H9 (cell line): Measurements from ENCODE around the gene LST1. TPM values are rescaled to one million over a fixed set of nuclear protein-coding genes. Genes with fewer than 3 reads are reported as not detected.

Experiments used
- DNase-seq: peaks from one replicate; pipeline ENCODE4 v3.0.0-alpha.2; 2017
- H2AFZ ChIP-seq: one replicate; pipeline ENCODE4 v1.6.1; 2013; ENCODE audit warnings: mild to moderate bottlenecking, low read length, control low read depth, moderate library complexity
- H2AK5ac ChIP-seq: 2 replicates; pipeline ENCODE4 v1.6.1; 2013; ENCODE audit warnings: low read length, control low read depth, mixed read lengths; ENCODE audit not compliant: insufficient read length
- H2BK120ac ChIP-seq: one replicate; pipeline ENCODE4 v1.6.1; 2013; ENCODE audit warnings: low read depth, mild to moderate bottlenecking, low read length, control low read depth, inconsistent platforms; ENCODE audit not compliant: poor library complexity, severe bottlenecking
- H2BK12ac ChIP-seq: 2 replicates; pipeline ENCODE4 v1.6.1; 2013; ENCODE audit warnings: low read length, control low read depth, mixed read lengths, low read depth; ENCODE audit not compliant: insufficient read length
- H2BK15ac ChIP-seq: 2 replicates; pipeline ENCODE4 v1.6.1; 2013; ENCODE audit warnings: low read depth, low read length, control low read depth
- H2BK20ac ChIP-seq: one replicate; pipeline ENCODE4 v1.6.1; 2013; ENCODE audit warnings: low read depth, mild to moderate bottlenecking, low read length, control low read depth, inconsistent platforms; ENCODE audit not compliant: poor library complexity, severe bottlenecking
- H2BK5ac ChIP-seq: 2 replicates; pipeline ENCODE4 v1.6.1; 2013; ENCODE audit warnings: low read length, control low read depth, mixed read lengths; ENCODE audit not compliant: insufficient read length
- H3K14ac ChIP-seq: 2 replicates; pipeline ENCODE4 v1.6.1; 2013; ENCODE audit warnings: low read length, control low read depth; ENCODE audit not compliant: insufficient read depth
- H3K18ac ChIP-seq: 2 replicates; pipeline ENCODE4 v1.6.1; 2013; ENCODE audit warnings: low read depth, mild to moderate bottlenecking, mixed read lengths, low read length, control low read depth; ENCODE audit not compliant: insufficient read length
- H3K23ac ChIP-seq: 2 replicates; pipeline ENCODE4 v1.6.1; 2013; ENCODE audit warnings: low read length, control low read depth, mixed read lengths, low read depth; ENCODE audit not compliant: insufficient read length
- H3K23me2 ChIP-seq: 2 replicates; pipeline ENCODE4 v1.6.1; 2013; ENCODE audit warnings: low read depth, mild to moderate bottlenecking, mixed read lengths, low read length, control low read depth; ENCODE audit not compliant: insufficient read length, poor library complexity, severe bottlenecking
- H3K27ac ChIP-seq: 2 replicates; pipeline ENCODE4 v1.5.1; 2013; ENCODE audit warnings: low read length, control low read depth, mixed read lengths, low read depth; ENCODE audit not compliant: insufficient read length
- H3K27me3 ChIP-seq: 2 replicates; pipeline ENCODE4 v1.6.1; 2013; ENCODE audit warnings: low read length, control low read depth, inconsistent platforms; ENCODE audit not compliant: insufficient read depth
- H3K4ac ChIP-seq: 2 replicates; pipeline ENCODE4 v1.6.1; 2013; ENCODE audit warnings: low read depth, mild to moderate bottlenecking, control low read depth, inconsistent platforms, low read length, moderate library complexity
- H3K4me1 ChIP-seq: 2 replicates; pipeline ENCODE4 v1.6.1; 2013; ENCODE audit warnings: low read length, control low read depth, inconsistent platforms; ENCODE audit not compliant: insufficient read depth
- H3K4me2 ChIP-seq: 2 replicates; pipeline ENCODE4 v1.6.1; 2013; ENCODE audit warnings: low read length, control low read depth, mixed read lengths; ENCODE audit not compliant: insufficient read length, insufficient read depth
- H3K56ac ChIP-seq: 2 replicates; pipeline ENCODE4 v1.6.1; 2013; ENCODE audit warnings: low read depth, mild to moderate bottlenecking, mixed read lengths, low read length, control low read depth; ENCODE audit not compliant: insufficient read length
- H3K79me1 ChIP-seq: 2 replicates; pipeline ENCODE4 v1.6.1; 2013; ENCODE audit warnings: low read depth, mild to moderate bottlenecking, moderate library complexity, low read length, control low read depth, inconsistent platforms; ENCODE audit not compliant: insufficient read depth, poor library complexity, severe bottlenecking
- H3K79me2 ChIP-seq: 2 replicates; pipeline ENCODE4 v1.6.1; 2013; ENCODE audit warnings: low read length, control low read depth, inconsistent platforms; ENCODE audit not compliant: insufficient read depth
- H3K9ac ChIP-seq: 2 replicates; pipeline ENCODE4 v1.6.1; 2013; ENCODE audit warnings: low read length, control low read depth, mixed read lengths; ENCODE audit not compliant: insufficient read length; ENCODE audit errors: extremely low read depth
- H3K9me3 ChIP-seq: one replicate; pipeline ENCODE4 v1.6.1; 2013; ENCODE audit warnings: low read depth, low read length, inconsistent platforms; ENCODE audit not compliant: control insufficient read depth
- H3T11ph ChIP-seq: one replicate; pipeline ENCODE4 v1.6.1; 2013; ENCODE audit warnings: mild to moderate bottlenecking, low read length, control low read depth, inconsistent platforms
- H4K20me1 ChIP-seq: one replicate; pipeline ENCODE4 v1.6.1; 2013; ENCODE audit not compliant: control insufficient read depth, insufficient read length, insufficient read depth
- H4K5ac ChIP-seq: 2 replicates; pipeline ENCODE4 v1.6.1; 2013; ENCODE audit warnings: low read depth, mild to moderate bottlenecking, mixed read lengths, low read length, control low read depth; ENCODE audit not compliant: insufficient read length
- H4K8ac ChIP-seq: replicated peaks from 2 replicates; pipeline ENCODE4 v1.6.1; 2013; ENCODE audit warnings: low read length, control low read depth, mixed read lengths, low read depth; ENCODE audit not compliant: insufficient read length
- H4K91ac ChIP-seq: 2 replicates; pipeline ENCODE4 v1.6.1; 2013; ENCODE audit warnings: low read depth, mild to moderate bottlenecking, moderate library complexity, mixed read lengths, low read length, control low read depth; ENCODE audit not compliant: insufficient read length
- H3K27ac Mint-ChIP-seq, 3 experiments: 2 replicates in 2 of 3; 3 replicates in 1 of 3; pipeline ENCODE4 v1.8.0; 2020 to 2021; ENCODE audit warnings: mixed read lengths in 3 of 3, mild to moderate bottlenecking in 1 of 3, moderate library complexity in 1 of 3
- H3K27me3 Mint-ChIP-seq: 2 replicates; pipeline ENCODE4 v1.8.0; 2021; ENCODE audit warnings: low read depth, mild to moderate bottlenecking, moderate library complexity, mixed read lengths
- H3K36me3 Mint-ChIP-seq, 3 experiments: 2 replicates in 2 of 3; 3 replicates in 1 of 3; pipeline ENCODE4 v1.8.0; 2020 to 2021; ENCODE audit warnings: low read depth in 3 of 3, mixed read lengths in 3 of 3; ENCODE audit not compliant: insufficient read depth in 1 of 3
- H3K4me1 Mint-ChIP-seq, 2 experiments: 2 replicates each; pipeline ENCODE4 v1.8.0; 2020; ENCODE audit warnings: mixed read lengths in 2 of 2
- H3K4me3 Mint-ChIP-seq, 2 experiments: 2 replicates in 1 of 2; 3 replicates in 1 of 2; pipeline ENCODE4 v1.8.0; 2020 to 2021; ENCODE audit warnings: mild to moderate bottlenecking in 2 of 2, mixed read lengths in 2 of 2, moderate library complexity in 1 of 2
- H3K9me3 Mint-ChIP-seq, 2 experiments: 2 replicates in 1 of 2; 3 replicates in 1 of 2; pipeline ENCODE4 v1.8.0; 2020; ENCODE audit warnings: mild to moderate bottlenecking in 2 of 2, mixed read lengths in 2 of 2, moderate library complexity in 1 of 2
- WGBS: extraction: QIAGEN DNeasy Blood & Tissue Kit; methylation state at CpG from one replicate; pipeline ENCODE4 v1.1.7; 2013; ENCODE audit warnings: missing lambda C conversion rate, low lambda C conversion rate, mixed read lengths; ENCODE audit not compliant: insufficient read length; ENCODE audit errors: extremely low coverage; 5-methylcytosine and 5-hydroxymethylcytosine counted together
- total RNA-seq: library from RNA; stranded (reverse); gene quantifications from 2 replicates; pipeline ENCODE4 v1.2.1, GENCODE V29; 2021
- TF ChIP-seq, protein P1 (sequence below): fragments of 200-600 bp; sonication (generic); conservative IDR thresholded peaks from 3 replicates; pipeline ENCODE4 v1.8.0; 2021; ENCODE audit warnings: antibody characterized with exemption, mild to moderate bottlenecking

The LST1 gene
- total RNA-seq, 1 experiment from 2014 or later: not detected

DNA sequence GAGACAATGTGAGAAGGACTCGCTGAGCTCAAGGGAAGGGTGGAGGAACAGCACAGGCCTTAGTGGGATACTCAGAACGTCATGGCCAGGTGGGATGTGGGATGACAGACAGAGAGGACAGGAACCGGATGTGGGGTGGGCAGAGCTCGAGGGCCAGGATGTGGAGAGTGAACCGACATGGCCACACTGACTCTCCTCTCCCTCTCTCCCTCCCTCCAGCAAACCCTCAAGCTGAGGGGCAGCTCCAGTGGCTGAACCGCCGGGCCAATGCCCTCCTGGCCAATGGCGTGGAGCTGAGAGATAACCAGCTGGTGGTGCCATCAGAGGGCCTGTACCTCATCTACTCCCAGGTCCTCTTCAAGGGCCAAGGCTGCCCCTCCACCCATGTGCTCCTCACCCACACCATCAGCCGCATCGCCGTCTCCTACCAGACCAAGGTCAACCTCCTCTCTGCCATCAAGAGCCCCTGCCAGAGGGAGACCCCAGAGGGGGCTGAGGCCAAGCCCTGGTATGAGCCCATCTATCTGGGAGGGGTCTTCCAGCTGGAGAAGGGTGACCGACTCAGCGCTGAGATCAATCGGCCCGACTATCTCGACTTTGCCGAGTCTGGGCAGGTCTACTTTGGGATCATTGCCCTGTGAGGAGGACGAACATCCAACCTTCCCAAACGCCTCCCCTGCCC lies 9.0 kb upstream of the LST1 start:
- Histone ChIP-seq H3K4me2 (no peak overlapping the region), H3K27me3 (no peaks in the 10 kb centered on the region), H4K91ac (no peak overlapping the region), H2BK12ac (no peak overlapping the region), H3K79me1 (no peaks in the 10 kb centered on the region), H2BK20ac (no peak overlapping the region), H4K20me1 (no peaks in the 10 kb centered on the region), H3K9me3 (no peaks in the 10 kb centered on the region), H3K23me2 (peaks cover 11% of the 10 kb centered on the region), H2BK120ac (no peak overlapping the region), H4K5ac (no peak overlapping the region), H3K14ac (no peak overlapping the region), H3K23ac (no peak overlapping the region), H2BK5ac (no peak overlapping the region), H3K79me2 (no peaks in the 10 kb centered on the region), H3K56ac (no peak overlapping the region), H3K18ac (no peak overlapping the region), H2BK15ac (no peak overlapping the region), H2AK5ac (no peak overlapping the region), H3T11ph (no peak overlapping the region), H3K4me1 (peaks cover 2% of the 10 kb centered on the region; the same call in 1 of the 2 replicates), H3K4ac (no peak overlapping the region), H4K8ac (no peak overlapping the region), H3K9ac (no peak overlapping the region), H2AFZ (no peak overlapping the region), H3K27ac (no peak overlapping the region)
- Mint-ChIP-seq H3K4me1 (peaks cover 34 to 38% of the 10 kb centered on the region in 2 experiments), H3K9me3 (no peaks in the 10 kb centered on the region; a peak in 2 of 5 replicates), H3K27me3 (peaks cover 45% of the 10 kb centered on the region), H3K36me3 (no peaks in the 10 kb centered on the region), H3K27ac (no peak overlapping the region), H3K4me3 (no peak overlapping the region)
- WGBS: no CpG with 5 or more reads among the region's 19 CpGs
- DNase-seq: no peak
- TF ChIP-seq, protein P1, sequence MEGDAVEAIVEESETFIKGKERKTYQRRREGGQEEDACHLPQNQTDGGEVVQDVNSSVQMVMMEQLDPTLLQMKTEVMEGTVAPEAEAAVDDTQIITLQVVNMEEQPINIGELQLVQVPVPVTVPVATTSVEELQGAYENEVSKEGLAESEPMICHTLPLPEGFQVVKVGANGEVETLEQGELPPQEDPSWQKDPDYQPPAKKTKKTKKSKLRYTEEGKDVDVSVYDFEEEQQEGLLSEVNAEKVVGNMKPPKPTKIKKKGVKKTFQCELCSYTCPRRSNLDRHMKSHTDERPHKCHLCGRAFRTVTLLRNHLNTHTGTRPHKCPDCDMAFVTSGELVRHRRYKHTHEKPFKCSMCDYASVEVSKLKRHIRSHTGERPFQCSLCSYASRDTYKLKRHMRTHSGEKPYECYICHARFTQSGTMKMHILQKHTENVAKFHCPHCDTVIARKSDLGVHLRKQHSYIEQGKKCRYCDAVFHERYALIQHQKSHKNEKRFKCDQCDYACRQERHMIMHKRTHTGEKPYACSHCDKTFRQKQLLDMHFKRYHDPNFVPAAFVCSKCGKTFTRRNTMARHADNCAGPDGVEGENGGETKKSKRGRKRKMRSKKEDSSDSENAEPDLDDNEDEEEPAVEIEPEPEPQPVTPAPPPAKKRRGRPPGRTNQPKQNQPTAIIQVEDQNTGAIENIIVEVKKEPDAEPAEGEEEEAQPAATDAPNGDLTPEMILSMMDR: no peak
